DMS53 (cell line): ENCODE measurements around the gene EHMT1.

Source experiments
- DNase-seq: peaks from one replicate; lab custom pipeline; 2025; lab: John Stamatoyannopoulos, UW

Gene EHMT1

GRCh38 chr9:137647096-137647714, 28.4 kb downstream of the EHMT1 start:
- DNase-seq = no peak

DNA sequence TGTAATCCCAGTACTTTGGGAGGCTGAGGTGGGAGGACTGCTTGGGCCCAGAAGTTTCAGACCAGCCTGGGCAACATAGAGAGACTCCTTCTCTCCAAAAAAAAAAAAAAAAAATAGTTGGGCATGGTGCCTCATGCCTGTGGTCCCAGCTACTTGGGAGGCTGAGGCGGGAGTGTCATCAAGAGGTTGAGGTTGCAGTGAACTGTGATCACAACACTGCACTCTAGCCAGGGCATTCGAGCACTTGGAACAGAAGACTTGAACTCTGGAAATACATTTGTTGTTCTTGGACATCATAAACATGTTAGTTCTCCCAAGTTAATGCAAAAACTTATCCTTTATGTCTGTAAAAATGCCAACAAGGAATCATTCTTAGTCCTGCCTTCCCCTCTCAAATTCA, 29.6 kb downstream of the EHMT1 start:
- DNase-seq = no peak

DNA sequence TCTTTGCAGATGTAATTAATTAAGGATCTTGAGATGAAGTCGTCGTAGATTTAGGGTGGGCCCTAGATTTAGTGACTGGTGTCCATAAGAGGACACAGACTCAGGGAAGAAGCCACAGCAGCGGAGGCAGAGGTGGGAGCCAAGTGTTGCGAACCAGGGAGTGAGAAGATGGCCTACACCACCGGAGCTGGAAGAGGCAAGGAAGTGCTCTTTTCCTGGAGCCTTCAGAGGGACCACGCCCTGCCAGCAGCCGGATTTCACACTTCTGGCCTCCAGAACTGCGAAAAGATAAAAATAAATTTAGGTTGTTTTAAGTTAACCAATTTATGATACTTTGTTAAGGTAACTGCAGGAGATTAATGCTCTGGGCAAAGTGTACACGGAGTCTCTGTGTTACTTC, 30.7 kb downstream of the EHMT1 start:
- DNase-seq = no peak

- DNase-seq = no peak
These were observed 31.5 kb downstream of the EHMT1 start for GRCh38 chr9:137650259-137650658.

GRCh38 chr9:137650779-137651178, 32.0 kb downstream of the EHMT1 start:
- DNase-seq = no peak

GRCh38 chr9:137656416-137656815, 37.6 kb downstream of the EHMT1 start:
- DNase-seq = no peak

GRCh38 chr9:137657606-137658005, 38.8 kb downstream of the EHMT1 start:
- DNase-seq = no peak

DNA sequence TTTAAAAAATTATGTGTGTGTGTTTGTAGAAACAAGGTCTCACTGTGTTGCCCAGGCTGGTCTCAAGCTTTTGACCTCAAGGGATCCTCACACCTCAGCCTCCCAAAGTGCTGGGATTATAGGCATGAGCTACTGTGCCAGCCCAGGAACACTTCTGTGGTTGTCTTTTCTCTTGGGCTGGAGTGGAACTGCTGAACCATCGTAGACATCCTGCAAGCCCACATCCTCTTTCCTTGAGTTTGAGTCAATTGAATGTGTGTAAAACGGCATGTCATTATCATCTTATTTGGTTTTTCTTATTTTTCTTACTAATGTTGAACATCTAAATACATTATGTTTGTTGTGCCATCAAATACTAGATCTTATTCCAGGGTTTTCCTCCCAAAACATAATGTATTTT, 40.0 kb downstream of the EHMT1 start:
- DNase-seq = no peak

- DNase-seq = no peak
These were observed 41.3 kb downstream of the EHMT1 start for GRCh38 chr9:137660144-137660543.

- peak; percentile 38 for DNase-seq
These were observed 44.8 kb downstream of the EHMT1 start for GRCh38 chr9:137663584-137663983.

GRCh38 chr9:137664676-137665075, 45.9 kb downstream of the EHMT1 start:
- DNase-seq = peak; percentile 88

GRCh38 chr9:137665226-137665625, 46.4 kb downstream of the EHMT1 start:
- DNase-seq = no peak

- no peak for DNase-seq
These were observed 47.1 kb downstream of the EHMT1 start for GRCh38 chr9:137665697-137666512.

DNA sequence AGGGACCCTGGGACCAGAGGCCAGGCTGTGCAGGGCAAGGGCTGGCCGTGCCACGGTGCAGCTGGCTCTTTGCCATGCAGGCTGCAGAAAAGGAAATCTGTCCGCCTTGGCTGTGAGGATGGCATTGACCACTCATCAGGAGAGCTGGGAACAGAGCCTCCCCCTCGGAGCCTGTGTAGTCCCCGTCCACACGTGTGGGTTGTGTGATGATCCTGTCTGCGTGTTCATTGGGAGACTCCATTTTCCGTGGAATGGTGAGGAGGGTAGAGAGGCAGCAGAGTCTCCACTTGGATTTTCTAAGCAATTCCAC, 47.7 kb downstream of the EHMT1 start:
- peak; percentile 51 for DNase-seq

- peak; percentile 84 for DNase-seq
These were observed 48.3 kb downstream of the EHMT1 start for GRCh38 chr9:137666955-137667670.

DNA sequence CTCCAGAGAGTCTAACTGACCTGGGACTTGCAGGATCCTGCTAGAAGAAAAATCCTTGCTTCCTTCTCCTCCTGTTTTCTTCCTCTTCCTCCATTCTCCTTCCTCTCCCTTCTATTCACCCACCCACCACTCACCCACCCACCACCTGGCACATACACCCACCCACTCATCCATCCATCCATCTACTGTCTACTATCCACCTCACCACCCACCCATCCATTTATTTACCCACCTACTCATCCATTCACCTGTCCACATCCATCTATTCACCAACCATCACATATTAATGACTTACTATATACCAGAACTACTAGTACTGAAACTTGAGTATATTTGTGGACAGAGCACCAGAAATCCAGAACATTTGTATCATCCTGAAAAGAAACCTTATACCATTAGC, 49.4 kb downstream of the EHMT1 start:
- no peak for DNase-seq

DNA sequence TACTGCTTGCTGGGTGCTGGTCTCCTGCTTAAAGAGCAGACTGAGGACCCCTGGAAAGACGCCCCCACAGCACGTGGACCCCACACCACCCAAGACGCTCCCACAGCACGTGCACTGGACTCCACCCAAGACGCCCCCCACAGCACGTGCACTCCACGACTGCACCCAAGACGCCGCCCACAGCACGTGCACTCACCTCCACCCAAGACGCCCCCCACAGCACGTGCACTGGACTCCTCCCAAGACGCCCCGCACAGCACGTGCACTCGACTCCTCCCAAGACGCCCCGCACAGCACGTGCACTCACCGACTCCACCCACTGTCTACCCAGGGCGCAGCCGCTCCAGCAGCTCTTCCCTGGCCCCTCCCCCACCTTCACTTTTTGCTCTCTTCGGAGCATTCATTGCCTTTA, 50.5 kb downstream of the EHMT1 start:
- peak; percentile 36 for DNase-seq

DNA sequence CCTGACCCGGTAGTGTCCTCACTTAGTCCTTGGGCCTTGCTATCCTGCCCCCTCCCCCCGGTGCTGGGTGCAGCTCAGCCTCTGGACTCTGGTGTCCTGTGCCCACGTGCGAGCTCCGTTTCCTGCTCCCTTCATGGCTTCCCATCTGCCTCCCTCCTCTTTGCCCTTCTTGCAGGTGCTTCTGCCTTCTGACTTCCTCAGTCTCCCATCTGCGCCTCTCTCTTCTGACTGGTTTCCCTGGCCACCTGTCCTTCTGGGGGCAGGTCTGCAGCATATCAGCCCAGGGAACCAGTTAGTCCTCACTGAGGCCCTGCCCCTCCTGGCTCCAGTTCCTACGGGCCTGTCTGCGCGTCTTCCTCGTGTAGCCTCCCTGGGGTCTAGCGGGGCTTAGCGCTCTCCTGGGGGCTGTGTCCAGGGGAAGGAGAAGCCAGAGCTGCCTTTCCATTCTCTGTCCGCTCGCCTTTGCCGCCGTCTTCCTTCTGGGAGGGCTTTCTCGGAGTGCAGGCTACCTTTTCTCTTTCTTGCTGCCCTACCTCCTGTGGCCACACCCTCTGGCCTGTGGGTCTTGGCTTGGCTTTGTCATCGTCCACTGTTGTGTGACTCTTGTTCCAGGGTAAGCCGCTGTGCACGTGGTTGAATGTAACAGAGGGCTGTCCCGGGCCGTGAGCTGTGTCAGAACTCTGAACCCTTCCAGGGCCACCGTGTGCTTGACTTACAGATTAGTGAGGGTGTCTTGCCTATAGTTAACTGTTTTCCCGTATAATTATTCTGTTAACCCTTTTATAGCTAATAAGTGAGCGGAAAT, 51.8 kb downstream of the EHMT1 start:
- DNase-seq = peak; percentile 82

GRCh38 chr9:137671196-137671538, 52.4 kb downstream of the EHMT1 start:
- DNase-seq = no peak

DNA sequence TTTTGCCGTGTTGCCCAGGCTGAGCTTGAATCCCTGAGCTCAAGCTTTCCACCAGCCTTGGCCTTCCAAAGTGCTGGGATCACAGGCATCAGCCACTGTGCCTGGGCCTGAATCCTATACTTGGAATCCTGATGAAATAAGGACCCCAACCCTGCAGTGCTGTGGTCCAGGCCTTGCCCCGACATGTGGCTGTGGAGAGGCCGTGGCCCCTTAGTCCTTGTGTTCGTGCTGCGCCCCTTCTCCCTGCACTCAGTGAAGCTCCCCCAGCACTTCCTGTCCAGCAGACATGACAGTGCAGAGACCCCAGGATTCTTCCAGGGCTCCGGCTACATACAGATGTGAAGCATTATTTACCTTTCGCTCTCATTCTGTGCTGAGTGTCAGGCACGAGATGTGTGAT, 52.9 kb downstream of the EHMT1 start:
- DNase-seq = no peak

GRCh38 chr9:137672907-137673791, 54.3 kb downstream of the EHMT1 start:
- peak; percentile 85 for DNase-seq
